Effector CD4-positive, alpha-beta T cell (primary cell): ENCODE data around the gene FSTL4.
"Not testable (repeated sequence)": the region's sequence is repeated elsewhere in the genome, so short reads cannot be mapped to it uniquely, and the experiment has no call there.

ENCODE experiments used
- DNase-seq: peaks from one replicate; pipeline ENCODE4 v3.0.0-alpha.2; 2020

Gene FSTL4

GRCh38 chr5:133546500-133546899, 65.8 kb downstream of the FSTL4 start:
- no peak for DNase-seq

- DNase-seq = no peak
Observed at GRCh38 chr5:133544346-133544745, 68.0 kb downstream of the FSTL4 start.

GRCh38 chr5:133539818-133540217, 72.5 kb downstream of the FSTL4 start:
- no peak for DNase-seq

- DNase-seq = no peak
Observed at GRCh38 chr5:133538718-133539117, 73.6 kb downstream of the FSTL4 start.

GRCh38 chr5:133535241-133535929, 77.0 kb downstream of the FSTL4 start:
- DNase-seq = not testable (repeated sequence)

GRCh38 chr5:133534566-133534965, 77.8 kb downstream of the FSTL4 start:
- no peak for DNase-seq

GRCh38 chr5:133533541-133533940, 78.8 kb downstream of the FSTL4 start:
- DNase-seq = no peak

- DNase-seq = no peak
Observed at GRCh38 chr5:133531594-133531993, 80.7 kb downstream of the FSTL4 start.

GRCh38 chr5:133531178-133531577, 81.2 kb downstream of the FSTL4 start:
- no peak for DNase-seq

GRCh38 chr5:133530270-133530669, 82.1 kb downstream of the FSTL4 start:
- DNase-seq = no peak

- DNase-seq = no peak
Observed at GRCh38 chr5:133528841-133529240, 83.5 kb downstream of the FSTL4 start.

GRCh38 chr5:133527311-133527710, 85.0 kb downstream of the FSTL4 start:
- DNase-seq = no peak

- DNase-seq = no peak
Observed at GRCh38 chr5:133526368-133526767, 86.0 kb downstream of the FSTL4 start.

GRCh38 chr5:133525126-133525525, 87.2 kb downstream of the FSTL4 start:
- DNase-seq = no peak

GRCh38 chr5:133524666-133525065, 87.7 kb downstream of the FSTL4 start:
- no peak for DNase-seq

- no peak for DNase-seq
Observed at GRCh38 chr5:133523961-133524586, 88.3 kb downstream of the FSTL4 start.

GRCh38 chr5:133523013-133523658, 89.2 kb downstream of the FSTL4 start:
- no peak for DNase-seq

GRCh38 chr5:133521801-133522200, 90.5 kb downstream of the FSTL4 start:
- no peak for DNase-seq

- DNase-seq = no peak
Observed at GRCh38 chr5:133520991-133521706, 91.2 kb downstream of the FSTL4 start.

- no peak for DNase-seq
Observed at GRCh38 chr5:133520062-133520461, 92.3 kb downstream of the FSTL4 start.

GRCh38 chr5:133519191-133519590, 93.2 kb downstream of the FSTL4 start:
- DNase-seq = no peak

GRCh38 chr5:133514456-133514855, 97.9 kb downstream of the FSTL4 start:
- DNase-seq = no peak

GRCh38 chr5:133512896-133513295, 99.4 kb downstream of the FSTL4 start:
- DNase-seq = no peak
